ENCODE measurements around the gene CADM2.

Gene CADM2

GRCh38 chr3:85182975-85183752 is 224.4 kb downstream of the CADM2 start:
- no peak for DNase-seq (ENCODE audit: extremely low read depth in 1 of 2, low read depth in 1 of 2)

DNA sequence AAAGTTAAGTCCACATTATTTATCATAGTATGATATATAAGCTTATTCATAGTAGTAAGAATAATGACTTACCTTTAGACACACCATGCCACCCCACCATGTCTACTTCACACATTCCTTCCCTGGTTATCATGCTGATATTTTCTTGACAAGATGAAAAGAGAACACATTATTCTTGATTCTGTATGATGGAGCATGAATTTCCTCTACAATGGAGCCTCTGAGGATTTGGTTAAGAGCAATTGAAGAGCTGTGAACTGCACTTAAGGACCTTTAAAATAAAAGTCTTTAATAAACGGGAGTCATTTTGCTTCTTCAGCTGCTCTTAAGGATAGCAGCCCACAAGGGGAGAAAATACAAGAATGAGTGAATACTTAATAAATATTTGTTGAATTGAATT is 226.7 kb downstream of the CADM2 start:
- no peak for DNase-seq (ENCODE audit: extremely low read depth in 1 of 2, low read depth in 1 of 2)

DNA sequence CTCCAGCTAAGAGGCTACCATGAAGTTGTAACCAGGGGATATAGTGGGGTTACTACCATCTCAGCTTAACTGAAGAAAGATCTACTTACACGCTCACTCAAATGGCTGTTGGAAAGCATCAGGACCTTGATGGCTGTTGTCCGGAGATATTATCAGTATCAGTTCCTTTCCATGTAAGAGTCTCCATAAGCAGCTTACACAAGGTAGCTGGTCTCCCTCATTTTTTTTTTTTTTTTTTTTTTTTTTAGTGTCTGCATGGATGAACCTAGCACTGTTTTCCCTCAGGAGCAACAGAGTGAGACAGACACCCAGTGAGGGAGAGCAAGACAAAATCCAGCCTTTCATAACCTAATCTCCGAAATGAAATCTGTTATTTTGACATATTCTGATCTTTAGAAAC is 230.9 kb downstream of the CADM2 start:
- DNase-seq (ENCODE audit: extremely low read depth in 1 of 2, low read depth in 1 of 2) = no peak

DNA sequence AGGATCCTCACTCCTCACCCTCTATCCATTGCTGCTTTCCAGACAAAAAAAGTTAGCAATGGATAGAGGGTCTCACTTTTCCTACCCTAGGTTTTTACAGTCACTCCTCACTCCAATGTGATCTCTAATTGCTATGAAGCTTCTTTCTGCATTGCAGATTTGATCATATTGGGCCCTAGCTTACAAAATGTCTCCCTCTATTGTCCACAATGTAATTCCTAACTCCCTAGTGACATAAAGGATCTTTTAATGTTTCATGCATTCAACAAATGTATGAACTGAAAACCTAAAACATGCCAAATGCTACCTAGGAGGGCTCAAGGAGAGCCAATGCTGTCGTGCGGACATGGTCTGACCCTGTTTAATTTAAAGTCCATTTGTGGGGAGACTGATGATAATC is 234.8 kb downstream of the CADM2 start:
- no peak for DNase-seq (ENCODE audit: extremely low read depth in 1 of 2, low read depth in 1 of 2)

GRCh38 chr3:85208650-85209049 is 249.9 kb downstream of the CADM2 start:
- no peak for DNase-seq (ENCODE audit: extremely low read depth in 1 of 2, low read depth in 1 of 2)

- DNase-seq (ENCODE audit: extremely low read depth in 1 of 2, low read depth in 1 of 2) = no peak
Measured at GRCh38 chr3:85210540-85210939, 251.8 kb downstream of the CADM2 start.

DNA sequence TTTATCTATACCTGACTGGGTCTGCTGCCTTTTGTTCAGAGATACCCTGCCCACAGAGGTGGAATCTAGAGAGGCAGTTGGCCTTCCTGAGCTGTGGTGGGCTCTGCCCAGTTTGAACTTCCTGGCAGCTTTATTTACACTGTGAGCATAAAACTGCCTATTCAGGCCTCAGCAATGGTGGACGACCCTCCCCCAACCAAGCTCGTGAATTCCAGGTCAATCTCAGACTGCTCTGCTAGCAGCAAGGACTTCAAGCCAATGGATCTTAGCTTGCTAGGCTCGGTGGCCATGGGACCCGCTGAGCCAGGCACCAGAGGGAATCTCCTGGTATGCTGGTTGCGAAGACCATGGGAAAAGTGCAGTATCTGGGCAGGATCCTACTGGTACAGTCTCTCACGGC is 270.2 kb downstream of the CADM2 start:
- no peak for DNase-seq (ENCODE audit: extremely low read depth in 1 of 2, low read depth in 1 of 2)

DNA sequence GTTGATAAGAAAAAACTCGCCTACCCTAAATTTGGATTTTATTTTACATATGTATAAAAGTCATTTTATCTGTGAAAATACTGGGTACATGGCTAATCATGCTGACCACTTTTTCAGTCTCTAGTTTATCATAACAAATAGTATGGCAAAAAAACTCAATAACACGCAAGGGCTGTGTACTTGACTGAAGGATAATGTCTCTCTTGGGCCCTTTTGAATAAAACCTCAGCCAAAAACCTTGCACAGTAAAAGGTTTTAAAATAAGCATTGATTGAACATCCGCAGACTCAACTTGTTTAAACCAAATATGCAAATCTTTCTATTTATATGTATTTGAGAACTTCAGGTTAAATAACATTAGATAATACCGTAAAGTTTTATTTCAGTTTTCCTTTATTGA is 285.3 kb downstream of the CADM2 start:
- no peak for DNase-seq (ENCODE audit: extremely low read depth in 1 of 2, low read depth in 1 of 2)

GRCh38 chr3:85244519-85244918 is 285.7 kb downstream of the CADM2 start:
- no peak for DNase-seq (ENCODE audit: extremely low read depth in 1 of 2, low read depth in 1 of 2)

DNA sequence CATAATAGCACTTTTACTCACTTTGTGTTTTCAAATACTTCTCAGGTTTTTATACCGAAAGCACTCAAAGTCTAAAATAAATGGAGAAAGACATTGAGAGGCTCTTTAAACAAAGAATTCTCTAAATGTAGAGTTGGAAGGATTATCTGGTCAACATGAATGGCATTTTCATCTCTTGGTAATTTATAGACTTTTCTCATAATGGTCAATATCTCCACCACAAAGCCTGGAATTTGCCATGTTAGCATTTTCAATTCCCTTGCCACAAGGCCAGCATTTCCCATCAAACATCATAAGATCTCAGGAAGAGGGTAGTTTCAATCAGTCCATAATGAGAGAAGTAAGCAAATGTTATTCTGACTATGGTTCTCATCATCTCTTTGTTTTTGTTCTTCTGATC is 293.0 kb downstream of the CADM2 start:
- no peak for DNase-seq (ENCODE audit: extremely low read depth in 1 of 2, low read depth in 1 of 2)

DNA sequence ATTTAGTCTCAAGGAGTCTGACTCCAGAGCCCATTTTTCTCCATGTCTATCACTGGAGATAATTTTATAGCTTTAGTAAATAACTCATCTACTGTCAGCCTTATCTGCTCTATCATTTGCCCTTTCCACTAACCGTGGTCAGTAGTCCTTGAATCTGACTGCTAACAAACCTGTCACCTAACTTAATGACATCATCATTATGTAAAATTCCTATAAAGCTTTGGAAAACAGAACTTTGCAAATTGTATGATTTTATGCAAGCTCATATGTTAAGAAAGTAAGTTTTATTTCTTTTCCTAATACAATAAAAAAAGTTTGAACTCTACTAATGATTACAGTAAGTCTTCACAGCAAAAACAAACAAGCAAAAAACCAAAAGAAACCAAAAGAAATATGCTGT is 293.9 kb downstream of the CADM2 start:
- DNase-seq (ENCODE audit: extremely low read depth in 1 of 2, low read depth in 1 of 2) = no peak

DNA sequence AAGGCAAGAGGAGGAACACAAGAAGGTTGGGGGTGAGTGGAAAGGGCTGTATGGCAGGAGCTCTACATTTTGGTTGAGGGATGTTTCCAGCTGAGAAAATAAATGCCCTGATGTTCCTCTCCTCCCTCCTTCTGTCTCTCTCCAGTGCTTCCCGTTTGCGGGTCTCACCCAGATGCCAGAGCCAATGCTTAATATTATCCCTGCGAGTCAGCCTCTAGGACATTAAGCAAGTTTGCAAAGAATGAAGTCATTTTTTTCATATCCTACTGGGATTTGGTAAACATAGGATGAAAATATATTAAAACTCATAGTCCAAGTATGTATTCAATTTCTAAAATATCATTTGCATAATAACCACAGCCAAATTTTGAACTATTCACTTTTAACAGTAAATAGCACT is 295.9 kb downstream of the CADM2 start:
- DNase-seq (ENCODE audit: extremely low read depth in 1 of 2, low read depth in 1 of 2) = no peak

DNA sequence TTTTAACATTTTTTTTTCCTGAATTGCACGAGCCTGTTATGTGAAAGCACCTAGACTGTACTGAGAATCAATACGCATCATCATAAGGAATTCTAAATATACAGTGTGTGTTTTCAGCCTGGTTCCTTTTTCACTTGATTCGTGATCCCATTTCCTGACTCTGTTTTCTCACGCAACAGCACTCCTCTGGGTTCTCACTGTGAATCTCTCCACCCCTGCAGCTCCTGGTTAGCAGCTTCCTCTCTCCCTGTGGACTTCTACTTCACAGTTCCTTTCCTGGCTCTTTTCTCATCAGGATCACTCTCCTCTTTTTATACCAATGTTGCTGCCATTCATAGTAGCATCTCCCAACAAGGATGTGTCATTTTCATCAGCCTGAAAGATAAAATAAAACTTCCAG is 297.2 kb downstream of the CADM2 start:
- DNase-seq (ENCODE audit: extremely low read depth in 1 of 2, low read depth in 1 of 2) = no peak

- DNase-seq (ENCODE audit: extremely low read depth in 1 of 2, low read depth in 1 of 2) = no peak
Measured at GRCh38 chr3:85258326-85258725, 299.5 kb downstream of the CADM2 start.

- no peak for DNase-seq (ENCODE audit: extremely low read depth in 1 of 2, low read depth in 1 of 2)
Measured at GRCh38 chr3:85258819-85259218, 300.0 kb downstream of the CADM2 start.

DNA sequence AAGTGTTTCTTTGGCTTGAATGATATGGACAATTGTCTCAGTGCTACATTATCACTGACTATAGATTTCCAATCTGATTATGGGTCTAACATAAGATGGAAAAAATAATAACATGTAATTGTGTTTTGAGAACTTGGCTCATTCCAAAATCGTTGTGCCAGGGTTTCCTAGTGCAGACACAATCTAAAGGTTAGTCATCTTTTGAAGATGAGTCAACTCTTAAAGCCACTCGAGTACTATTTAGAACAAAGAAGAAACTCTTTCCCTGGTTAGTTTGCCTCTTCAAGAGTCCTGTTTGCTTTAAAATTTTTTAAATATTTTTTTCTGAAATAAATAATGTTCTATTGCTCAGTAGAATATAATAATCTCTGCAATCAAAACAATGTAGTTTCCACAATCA is 301.0 kb downstream of the CADM2 start:
- DNase-seq (ENCODE audit: extremely low read depth in 1 of 2, low read depth in 1 of 2) = no peak

DNA sequence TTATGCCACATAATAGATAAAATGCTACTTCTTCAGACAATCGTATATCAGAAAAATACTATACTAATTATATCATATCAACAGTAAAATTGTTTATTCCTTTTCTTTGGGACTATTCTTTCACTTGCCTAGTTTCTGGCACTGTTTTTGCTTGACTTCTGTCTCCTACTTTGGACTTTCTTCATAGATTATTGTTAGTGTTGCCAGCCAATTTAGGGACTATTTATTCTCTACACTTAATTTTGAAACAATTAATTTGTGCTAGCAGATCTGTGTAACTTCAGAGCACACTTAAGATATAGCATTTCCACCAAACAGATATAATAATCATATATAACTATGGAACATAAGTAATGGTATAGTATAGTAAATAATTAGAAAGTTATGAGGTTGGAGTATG is 305.6 kb downstream of the CADM2 start:
- DNase-seq (ENCODE audit: extremely low read depth in 1 of 2, low read depth in 1 of 2) = no peak

- DNase-seq (ENCODE audit: extremely low read depth in 1 of 2, low read depth in 1 of 2) = no peak
Measured at GRCh38 chr3:85270488-85270887, 311.7 kb downstream of the CADM2 start.

GRCh38 chr3:85271911-85272310 is 313.1 kb downstream of the CADM2 start:
- DNase-seq (ENCODE audit: extremely low read depth in 1 of 2, low read depth in 1 of 2) = no peak

DNA sequence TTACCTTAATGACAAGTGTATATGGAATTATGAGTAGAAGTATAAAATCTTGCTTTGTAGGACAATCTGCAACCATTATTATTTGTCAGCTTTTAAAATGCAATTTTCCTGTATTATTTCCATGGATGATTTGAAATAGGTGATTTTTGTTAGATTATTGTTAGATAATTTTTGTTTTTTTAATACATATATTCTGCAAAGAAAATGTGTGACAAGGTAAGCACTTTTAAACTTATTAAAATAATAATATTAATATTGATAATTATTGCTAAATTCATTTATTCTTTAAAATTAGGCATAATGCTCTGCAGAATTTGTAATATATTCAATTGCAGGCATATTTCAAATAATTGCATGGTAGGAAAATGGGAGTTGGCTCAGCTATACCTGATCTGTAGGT is 329.5 kb downstream of the CADM2 start:
- no peak for DNase-seq (ENCODE audit: extremely low read depth in 1 of 2, low read depth in 1 of 2)

GRCh38 chr3:85297291-85297690 is 338.5 kb downstream of the CADM2 start:
- DNase-seq (ENCODE audit: extremely low read depth in 1 of 2, low read depth in 1 of 2) = no peak

DNA sequence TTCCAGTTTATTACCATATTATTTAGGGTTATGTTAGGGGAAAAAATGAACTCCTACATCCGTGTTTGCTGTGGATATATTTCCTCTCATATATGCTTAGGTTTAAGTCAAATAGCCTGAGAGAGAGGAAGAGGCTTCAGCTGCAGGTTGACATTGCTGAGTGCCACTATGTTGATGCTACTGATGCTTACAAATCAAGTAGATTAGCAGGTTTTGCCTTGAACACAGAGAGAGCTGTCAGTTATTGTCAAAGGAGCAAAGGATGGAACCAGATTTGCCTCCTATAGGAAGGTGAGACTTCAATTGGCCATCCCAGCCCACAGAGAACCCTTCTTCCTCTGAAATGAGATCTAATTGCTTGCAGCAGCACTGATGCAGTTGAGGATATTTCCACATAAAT is 339.2 kb downstream of the CADM2 start:
- DNase-seq (ENCODE audit: extremely low read depth in 1 of 2, low read depth in 1 of 2) = no peak

GRCh38 chr3:85303156-85303555 is 344.4 kb downstream of the CADM2 start:
- DNase-seq (ENCODE audit: extremely low read depth in 1 of 2, low read depth in 1 of 2) = no peak

Data from activated CD8-positive, alpha-beta memory T cell treated with anti-CD3 and anti-CD28 coated beads for 1 hour (primary cell).